ENCODE results near the gene ITFG2.

The ITFG2 gene

GRCh38 chr12:2795291-2796186, 16.9 kb upstream of the ITFG2 start:
- peak overlapping the region; percentile 66 for H3K4me2 ChIP-seq (ENCODE audit: low read length, poor library complexity, severe bottlenecking)
- peak overlapping the region; percentile 88 for H2BK120ac ChIP-seq (ENCODE audit: low read depth, low read length)
- peaks cover 8% of the 10 kb centered on the region for H3K4me1 ChIP-seq (ENCODE audit: control insufficient read depth, insufficient read depth, low read depth, low read length)
- H3K4ac ChIP-seq (ENCODE audit: low read depth in 1 of 2, low read length in 2 of 2): peak overlapping the region; percentile 58 to 86
- peak overlapping the region; percentile 82 to 90 for H3K18ac ChIP-seq (ENCODE audit: low read depth in 1 of 2, low read length in 2 of 2)
- H3K79me1 ChIP-seq (replicated peaks; ENCODE audit: low read length, poor library complexity, severe bottlenecking): peaks cover 26% of the 10 kb centered on the region
- peak overlapping the region; percentile 37 for H2BK5ac ChIP-seq (ENCODE audit: low read depth, low read length, poor library complexity, severe bottlenecking)
- H3K36me3 ChIP-seq (ENCODE audit: control insufficient read depth in 1 of 2, insufficient read depth in 2 of 2, low read depth in 1 of 2, low read length in 2 of 2): peaks cover 25 to 34% of the 10 kb centered on the region in 2 experiments
- peak overlapping the region; percentile 88 for H3K9ac ChIP-seq (ENCODE audit: low read length)
- H2AK5ac ChIP-seq (ENCODE audit: low read length, severe bottlenecking): no peak overlapping the region
- peak overlapping the region; percentile 30 for H4K91ac ChIP-seq (ENCODE audit: low read length)
- H3K9me3 ChIP-seq (ENCODE audit: control insufficient read depth, low read length): no peaks in the 10 kb centered on the region
- H3K4me3 ChIP-seq (ENCODE audit: insufficient read depth in 1 of 2, low read depth in 1 of 2, low read length in 2 of 2): peak overlapping the region; percentile 87
- under 1% methylated on average over 64 of the region's 111 CpGs for WGBS
- peak; percentile 70 for DNase-seq
- H2BK12ac ChIP-seq (ENCODE audit: low read length in 2 of 2): no peak overlapping the region
- H3K23ac ChIP-seq (ENCODE audit: low read length in 2 of 2): peak overlapping the region in 1 of 2 experiments; percentile 61
- peak overlapping the region; percentile 94 for H2BK15ac ChIP-seq (ENCODE audit: low read depth, poor library complexity, severe bottlenecking)
- H4K8ac ChIP-seq (ENCODE audit: low read length): peak overlapping the region; percentile 48
- no peak overlapping the region for H3K27ac ChIP-seq (ENCODE audit: low read length, poor library complexity, severe bottlenecking)
- peak overlapping the region in 1 of 2 experiments; percentile 69 for H3K14ac ChIP-seq (ENCODE audit: low read length in 2 of 2)
- H2AFZ ChIP-seq (ENCODE audit: low read depth, low read length): peak overlapping the region; percentile 95
- H3K27me3 ChIP-seq (ENCODE audit: control insufficient read depth in 1 of 2, insufficient read depth in 1 of 2, low read length in 2 of 2): peaks cover 0 to 9% of the 10 kb centered on the region in 2 experiments

- H3K79me1 ChIP-seq (replicated peaks; ENCODE audit: low read length, poor library complexity, severe bottlenecking): peaks cover 30% of the 10 kb centered on the region
- H3K14ac ChIP-seq (ENCODE audit: low read length in 2 of 2): peak overlapping the region in 1 of 2 experiments; percentile 69
- H3K18ac ChIP-seq (ENCODE audit: low read depth in 1 of 2, low read length in 2 of 2): peak overlapping the region in 1 of 2 experiments; percentile 90
- H2BK15ac ChIP-seq (ENCODE audit: low read depth, poor library complexity, severe bottlenecking): no peak overlapping the region
- peak overlapping the region in 1 of 2 experiments; percentile 59 for H3K4ac ChIP-seq (ENCODE audit: low read depth in 1 of 2, low read length in 2 of 2)
- peak overlapping the region; percentile 66 for H3K4me2 ChIP-seq (ENCODE audit: low read length, poor library complexity, severe bottlenecking)
- H3K23ac ChIP-seq (ENCODE audit: low read length in 2 of 2): peak overlapping the region in 1 of 2 experiments; percentile 61
- no peaks in the 10 kb centered on the region for H3K9me3 ChIP-seq (ENCODE audit: control insufficient read depth, low read length)
- H4K91ac ChIP-seq (ENCODE audit: low read length): peak overlapping the region; percentile 30
- no peak overlapping the region for H3K27ac ChIP-seq (ENCODE audit: low read length, poor library complexity, severe bottlenecking)
- H2BK5ac ChIP-seq (ENCODE audit: low read depth, low read length, poor library complexity, severe bottlenecking): no peak overlapping the region
- H3K27me3 ChIP-seq (ENCODE audit: control insufficient read depth in 1 of 2, insufficient read depth in 1 of 2, low read length in 2 of 2): peaks cover 0 to 9% of the 10 kb centered on the region in 2 experiments
- H3K4me1 ChIP-seq (ENCODE audit: control insufficient read depth, insufficient read depth, low read depth, low read length): peaks cover 8% of the 10 kb centered on the region
- H2BK12ac ChIP-seq (ENCODE audit: low read length in 2 of 2): no peak overlapping the region
- peak overlapping the region; percentile 88 for H3K9ac ChIP-seq (ENCODE audit: low read length)
- DNase-seq: peak; percentile 18
- peaks cover 31 to 41% of the 10 kb centered on the region in 2 experiments for H3K36me3 ChIP-seq (ENCODE audit: control insufficient read depth in 1 of 2, insufficient read depth in 2 of 2, low read depth in 1 of 2, low read length in 2 of 2)
- no peak overlapping the region for H2BK120ac ChIP-seq (ENCODE audit: low read depth, low read length)
- no peak overlapping the region for H4K8ac ChIP-seq (ENCODE audit: low read length)
- 12% methylated on average over 14 of the region's 14 CpGs for WGBS
- H2AFZ ChIP-seq (ENCODE audit: low read depth, low read length): peak overlapping the region; percentile 95
- no peak overlapping the region for H2AK5ac ChIP-seq (ENCODE audit: low read length, severe bottlenecking)
- peak overlapping the region; percentile 87 for H3K4me3 ChIP-seq (ENCODE audit: insufficient read depth in 1 of 2, low read depth in 1 of 2, low read length in 2 of 2)
Observed at GRCh38 chr12:2796187-2796666, 16.2 kb upstream of the ITFG2 start.

- H2BK12ac ChIP-seq (ENCODE audit: low read length in 2 of 2): no peak overlapping the region
- no peaks in the 10 kb centered on the region for H3K9me3 ChIP-seq (ENCODE audit: control insufficient read depth, low read length)
- H3K4ac ChIP-seq (ENCODE audit: low read depth in 1 of 2, low read length in 2 of 2): no peak overlapping the region
- peaks cover 8% of the 10 kb centered on the region for H3K4me1 ChIP-seq (ENCODE audit: control insufficient read depth, insufficient read depth, low read depth, low read length)
- H2BK5ac ChIP-seq (ENCODE audit: low read depth, low read length, poor library complexity, severe bottlenecking): no peak overlapping the region
- no peak overlapping the region for H3K18ac ChIP-seq (ENCODE audit: low read depth in 1 of 2, low read length in 2 of 2)
- peaks cover 41 to 56% of the 10 kb centered on the region in 2 experiments for H3K36me3 ChIP-seq (ENCODE audit: control insufficient read depth in 1 of 2, insufficient read depth in 2 of 2, low read depth in 1 of 2, low read length in 2 of 2)
- peak; percentile 28 for DNase-seq
- H2BK15ac ChIP-seq (ENCODE audit: low read depth, poor library complexity, severe bottlenecking): no peak overlapping the region
- no peak overlapping the region for H2AK5ac ChIP-seq (ENCODE audit: low read length, severe bottlenecking)
- no peak overlapping the region for H3K9ac ChIP-seq (ENCODE audit: low read length)
- no peak overlapping the region for H3K4me3 ChIP-seq (ENCODE audit: insufficient read depth in 1 of 2, low read depth in 1 of 2, low read length in 2 of 2)
- no peak overlapping the region for H2AFZ ChIP-seq (ENCODE audit: low read depth, low read length)
- no peak overlapping the region for H2BK120ac ChIP-seq (ENCODE audit: low read depth, low read length)
- peaks cover 0 to 8% of the 10 kb centered on the region in 2 experiments for H3K27me3 ChIP-seq (ENCODE audit: control insufficient read depth in 1 of 2, insufficient read depth in 1 of 2, low read length in 2 of 2)
- 95% methylated on average over 7 of the region's 7 CpGs for WGBS
- H3K79me1 ChIP-seq (replicated peaks; ENCODE audit: low read length, poor library complexity, severe bottlenecking): peaks cover 30% of the 10 kb centered on the region
- H3K4me2 ChIP-seq (ENCODE audit: low read length, poor library complexity, severe bottlenecking): no peak overlapping the region
- no peak overlapping the region for H4K8ac ChIP-seq (ENCODE audit: low read length)
- H3K23ac ChIP-seq (ENCODE audit: low read length in 2 of 2): no peak overlapping the region
- H3K14ac ChIP-seq (ENCODE audit: low read length in 2 of 2): no peak overlapping the region
- H3K27ac ChIP-seq (ENCODE audit: low read length, poor library complexity, severe bottlenecking): no peak overlapping the region
- H4K91ac ChIP-seq (ENCODE audit: low read length): no peak overlapping the region
Observed at GRCh38 chr12:2797721-2798418, 14.6 kb upstream of the ITFG2 start.

Data from mesenchymal stem cell (in vitro differentiated cells and primary cell).